VCaP (cell line): ENCODE data around the gene STXBP5L.
"Not testable (repeated sequence)": the region's sequence is repeated elsewhere in the genome, so short reads cannot be mapped to it uniquely, and the experiment has no call there.

Experiments
- H3K27ac ChIP-seq: fragments of 450-650 bp; 2 replicates; pipeline ENCODE4 v1.5.1; 2017
- CTCF ChIP-seq: fragments of 450-650 bp; conservative IDR thresholded peaks from 2 replicates; pipeline ENCODE4 v1.5.1; 2017; ENCODE audit warnings: mild to moderate bottlenecking, moderate library complexity

Gene STXBP5L

GRCh38 chr3:121018917-121019321 lies 110.9 kb downstream of the STXBP5L start:
- H3K27ac ChIP-seq = no peak overlapping the region
- TF ChIP-seq CTCF = no peak

DNA sequence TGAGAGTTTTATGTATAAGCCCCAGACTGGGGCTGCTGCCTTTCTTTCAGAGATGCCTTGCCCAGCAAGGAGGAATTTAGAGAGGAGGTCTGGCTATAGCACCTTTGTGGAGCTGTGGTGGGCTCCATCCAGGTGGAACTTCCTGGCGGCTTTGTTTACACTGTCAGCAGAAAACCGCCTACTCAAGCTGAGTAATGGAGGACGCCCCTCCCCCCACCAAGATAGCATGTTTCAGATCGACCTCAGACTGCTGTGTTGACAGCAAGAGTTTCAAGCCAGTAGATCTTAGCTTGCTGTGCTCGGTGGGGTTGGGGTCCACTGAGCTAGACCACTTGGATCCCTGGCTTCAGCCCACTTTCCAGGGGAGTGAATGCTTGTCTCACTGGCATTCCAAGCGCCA lies 155.6 kb downstream of the STXBP5L start:
- no peak for TF ChIP-seq CTCF
- no peak overlapping the region for H3K27ac ChIP-seq

- no peak for TF ChIP-seq CTCF
- no peak overlapping the region for H3K27ac ChIP-seq
Observed at GRCh38 chr3:121064121-121064520, 156.1 kb downstream of the STXBP5L start.

- no peak for TF ChIP-seq CTCF
- H3K27ac ChIP-seq = peak overlapping the region; percentile 55
Observed at GRCh38 chr3:121072133-121072532, 164.1 kb downstream of the STXBP5L start.

GRCh38 chr3:121073011-121073410 lies 165.0 kb downstream of the STXBP5L start:
- no peak for TF ChIP-seq CTCF

GRCh38 chr3:121075191-121075590 lies 167.2 kb downstream of the STXBP5L start:
- TF ChIP-seq CTCF = no peak
- H3K27ac ChIP-seq = no peak overlapping the region; the same call in 1 of the 2 replicates

More at GRCh38 chr3:121073011-121073410, 165.0 kb downstream of the STXBP5L start:
- H3K27ac ChIP-seq = peak overlapping the region; percentile 55

GRCh38 chr3:121078378-121079101 lies 170.5 kb downstream of the STXBP5L start:
- not testable (repeated sequence) for H3K27ac ChIP-seq

DNA sequence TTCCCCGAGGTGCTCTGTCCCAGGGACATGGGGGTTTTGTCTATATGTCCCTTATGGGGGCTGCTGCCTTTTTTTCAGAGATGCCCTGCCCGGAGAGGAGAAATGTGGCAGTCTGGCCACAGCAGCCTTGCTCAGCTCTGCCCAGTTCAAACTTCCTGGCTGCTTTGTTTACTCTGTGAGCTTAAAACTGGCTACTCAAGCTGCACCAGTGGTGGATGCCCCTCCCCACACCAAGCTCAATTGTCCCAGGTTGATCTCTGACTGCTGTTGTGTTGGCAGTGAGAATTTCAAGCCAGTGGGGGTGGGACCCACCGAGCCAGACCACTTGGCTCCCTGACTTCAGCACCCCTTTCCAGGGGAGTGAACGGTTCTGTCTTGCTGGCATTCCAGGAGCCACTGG lies 188.9 kb downstream of the STXBP5L start:
- TF ChIP-seq CTCF = no peak
- peak overlapping the region; percentile 66 for H3K27ac ChIP-seq

DNA sequence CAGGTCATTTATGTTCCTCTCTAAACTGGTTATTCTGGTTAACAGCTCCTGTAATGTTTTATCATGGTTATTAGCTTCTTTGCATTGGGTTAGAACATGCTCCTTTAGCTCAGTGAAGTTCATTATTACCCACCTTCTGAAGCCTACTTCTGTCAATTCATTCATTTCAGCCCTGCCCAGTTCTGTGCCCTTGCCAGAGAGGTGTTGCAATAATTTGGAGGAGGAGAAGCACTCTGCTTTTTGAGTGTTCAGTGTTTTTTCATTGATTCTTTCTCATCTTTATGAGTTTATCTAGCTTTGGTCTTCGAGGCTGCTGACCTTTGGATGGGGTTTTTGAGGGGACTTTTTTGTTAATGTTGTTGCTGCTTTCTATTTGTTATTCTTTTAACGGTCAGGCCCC lies 203.1 kb downstream of the STXBP5L start:
- H3K27ac ChIP-seq = not testable (repeated sequence)
